ENCODE data around the gene PLIN3.
A peak's percentile ranks its signal among the peaks of the same experiment; 100 is the strongest.
"Not testable (repeated sequence)": the region's sequence is repeated elsewhere in the genome, so short reads cannot be mapped to it uniquely, and the experiment has no call there.

The PLIN3 gene

GRCh38 chr19:4831979-4832340 is 35.5 kb downstream of the PLIN3 start:
- POLR2A ChIA-PET; H3K36me3 ChIP-seq (ENCODE audit: control insufficient read depth in 2 of 2, insufficient read depth in 1 of 2, low read length in 2 of 2); H3K4me1 ChIP-seq (ENCODE audit: control insufficient read depth, insufficient read depth, low read length); H3K27ac ChIP-seq (ENCODE audit: extremely low read depth, low read depth, low read length); H3K9me3 ChIP-seq (ENCODE audit: control insufficient read depth, insufficient read depth, low read depth, low read length): not testable (repeated sequence)
- H3K4me3 ChIP-seq (ENCODE audit: low read depth, low read length), result peak overlapping the region; percentile 70
- TF ChIP-seq ZNF335 (tag by site-specific recombination; conservative IDR thresholded peaks at IDR 0.05), result peak; percentile 71; the same call in 1 of the 2 replicates
- 0 out of 2 replicates have a peak, but pooled peaks have one; percentile 1 for TF ChIP-seq ZIC2 (tag by site-specific recombination; IDR thresholded peaks at IDR 0.05)
- peak; percentile 98 for TF ChIP-seq PRDM10 (tag by site-specific recombination; IDR thresholded peaks at IDR 0.05)
- CTCF ChIA-PET, result interaction anchor here (0.7 to 1.1 kb wide), 3 partner anchors 20 to 602 kb away, joined by 3 to 5 read pairs (median 3); no protein-coding TSS in a partner anchor

- Histone ChIP-seq H3K4me1 (ENCODE audit: control insufficient read depth, insufficient read depth, low read length) (no peaks in the 10 kb centered on the region), H3K36me3 (ENCODE audit: control insufficient read depth in 2 of 2, insufficient read depth in 1 of 2, low read length in 2 of 2) (no peaks in the 10 kb centered on the region), H3K9me3 (ENCODE audit: control insufficient read depth, insufficient read depth, low read depth, low read length) (no peaks in the 10 kb centered on the region), H3K27ac (ENCODE audit: extremely low read depth, low read depth, low read length) (peak within 1 kb of the TSS; percentile 21; the same call in 1 of the 2 replicates), H3K4me3 (ENCODE audit: low read depth, low read length) (peak within 1 kb of the TSS; percentile 70)
- POLR2A ChIA-PET, result no interaction called here
- CTCF ChIA-PET, result interaction anchor here (0.6 to 1.1 kb wide), 6 partner anchors 21 to 602 kb away, joined by 3 to 5 read pairs (median 3); no protein-coding TSS in a partner anchor
- TF ChIP-seq ZNF18 (tag by site-specific recombination; IDR thresholded peaks at IDR 0.05), result 0 out of 2 replicates have a peak, but pooled peaks have one; percentile 35
- 0 out of 2 replicates have a peak, but pooled peaks have one; percentile 51 for TF ChIP-seq ZNF561 (tag by site-specific recombination; IDR thresholded peaks at IDR 0.05; ENCODE audit: borderline replicate concordance)
- TF ChIP-seq MYNN (tag by site-specific recombination; IDR thresholded peaks at IDR 0.05; ENCODE audit: borderline replicate concordance), result no peak
- no peak; the same call in 1 of the 2 replicates for TF ChIP-seq EGR2 (tag by site-specific recombination; IDR thresholded peaks at IDR 0.05; ENCODE audit: low read depth)
- TF ChIP-seq ZNF585B (tag by site-specific recombination; IDR thresholded peaks at IDR 0.05), result no peak
- TF ChIP-seq KLF1 (tag by site-specific recombination; IDR thresholded peaks at IDR 0.05), result peak; percentile 69
- no peak for TF ChIP-seq GFI1B (tag by site-specific recombination; IDR thresholded peaks at IDR 0.05)
- TF ChIP-seq ZSCAN18 (tag by site-specific recombination; IDR thresholded peaks at IDR 0.05), result 0 out of 2 replicates have a peak, but pooled peaks have one; percentile 13
- no peak for TF ChIP-seq ELK4 (IDR thresholded peaks at IDR 0.05; ENCODE audit: borderline replicate concordance, low read depth, low read length)
- no peak for TF ChIP-seq TSHZ1 (tag by site-specific recombination; IDR thresholded peaks at IDR 0.05; ENCODE audit: borderline replicate concordance)
- no peak for TF ChIP-seq PRDM4 (tag by site-specific recombination; IDR thresholded peaks at IDR 0.05)
- 0 out of 2 replicates have a peak, but pooled peaks have one; percentile 6 for TF ChIP-seq KLF7 (tag by site-specific recombination; IDR thresholded peaks at IDR 0.05; ENCODE audit: borderline replicate concordance)
- TF ChIP-seq PATZ1 (tag by site-specific recombination; IDR thresholded peaks at IDR 0.05), result peak; percentile 64
These were observed 36.0 kb downstream of the PLIN3 start, which contains the start of gene TICAM1 for GRCh38 chr19:4831304-4831978. Gene TICAM1 (minus strand): TSS chr19:4831712. CDS start chr19:4818377, 13,335 bp downstream.
